GM21786 (cell line): ENCODE data around the gene SLC6A6.
A peak's percentile ranks its signal among the peaks of the same experiment; 100 is the strongest.

Experiments
- ATAC-seq: cut with Tn5 transposase; IDR thresholded peaks from one replicate; pipeline ENCODE4 v1.9.1; 2021; ENCODE audit not compliant: unreplicated experiment

The SLC6A6 gene

DNA sequence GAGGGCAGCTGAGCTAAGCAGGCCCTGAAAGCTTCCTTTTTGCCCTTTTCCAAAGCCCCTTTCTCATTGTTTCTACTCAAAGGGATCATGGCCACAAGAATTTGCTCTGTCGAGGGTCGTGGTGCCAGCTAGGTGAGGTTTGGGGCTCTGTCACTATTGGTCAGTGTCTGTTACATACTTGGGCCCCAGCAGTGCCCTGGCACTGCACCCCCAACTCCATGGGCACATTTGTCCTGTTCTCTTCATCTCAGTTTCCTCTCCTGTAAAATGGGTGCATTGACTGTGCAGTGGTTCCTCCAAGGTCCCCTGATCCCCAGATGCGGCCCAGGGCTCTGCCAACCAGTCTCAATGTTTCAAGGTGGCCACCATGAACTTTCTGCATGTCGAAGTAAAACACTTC, 62.1 kb downstream of the SLC6A6 start:
- ATAC-seq: no peak

DNA sequence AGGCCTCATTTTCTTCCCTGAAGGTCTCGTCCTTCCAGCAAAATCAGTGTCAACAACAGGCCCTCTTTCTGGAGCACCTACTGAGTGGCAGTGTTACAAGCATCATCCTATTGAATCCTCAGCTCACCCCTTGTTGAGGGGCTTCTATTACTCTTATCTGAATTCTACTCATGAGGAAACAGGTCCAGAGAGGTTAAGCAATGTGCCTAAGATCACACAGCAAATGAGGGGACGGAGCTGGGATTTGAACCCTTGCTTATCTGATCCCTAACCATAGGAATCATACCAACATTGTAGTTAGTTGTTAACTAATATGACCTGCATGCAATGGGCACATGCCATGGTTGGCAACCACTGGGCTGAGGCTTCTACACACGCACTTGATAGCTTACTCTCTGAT, 63.0 kb downstream of the SLC6A6 start:
- no peak for ATAC-seq

- no peak for ATAC-seq
Observed at GRCh38 chr3:14466179-14466903, 63.9 kb downstream of the SLC6A6 start.

- peak; percentile 47 for ATAC-seq
Observed at GRCh38 chr3:14467814-14468620, 65.6 kb downstream of the SLC6A6 start.

DNA sequence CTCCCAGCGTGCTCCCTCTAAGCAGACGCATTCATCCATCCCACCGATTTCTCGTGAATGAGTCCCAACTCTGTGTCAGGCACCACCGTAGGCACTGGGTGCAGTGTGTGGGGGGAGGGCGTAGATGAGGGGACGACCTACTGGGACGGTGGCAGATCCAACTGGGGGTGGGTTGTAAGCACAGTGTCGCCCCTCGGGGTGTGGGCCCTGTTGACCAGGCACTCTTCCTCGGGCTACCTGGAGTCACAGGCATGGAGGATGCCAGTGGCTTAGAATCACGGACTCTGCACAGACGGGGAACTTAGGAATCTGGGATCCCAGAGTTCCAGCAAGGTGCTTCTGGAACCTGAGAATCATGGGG, 66.2 kb downstream of the SLC6A6 start:
- ATAC-seq: no peak

DNA sequence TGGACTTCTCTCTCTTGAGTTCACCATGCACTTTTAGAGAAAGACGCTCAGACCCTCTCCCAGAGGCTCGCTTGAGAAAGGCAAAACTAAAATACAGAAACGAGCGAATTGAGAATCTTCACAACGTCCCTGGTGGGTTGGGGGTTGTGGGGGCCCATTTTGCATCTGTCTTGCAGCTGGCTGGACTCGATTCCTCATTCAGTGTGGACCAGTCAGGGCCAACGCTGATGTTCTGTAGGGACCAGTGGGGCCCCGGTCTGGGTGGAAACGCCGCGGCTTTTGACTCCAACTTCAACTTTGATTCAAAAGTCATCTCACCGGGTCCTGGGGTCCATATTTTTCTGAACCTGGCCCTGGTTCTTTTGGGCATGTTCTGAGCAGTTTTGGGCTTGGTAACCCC, 68.1 kb downstream of the SLC6A6 start:
- ATAC-seq: no peak

GRCh38 chr3:14471016-14471415, 68.6 kb downstream of the SLC6A6 start:
- ATAC-seq: no peak

DNA sequence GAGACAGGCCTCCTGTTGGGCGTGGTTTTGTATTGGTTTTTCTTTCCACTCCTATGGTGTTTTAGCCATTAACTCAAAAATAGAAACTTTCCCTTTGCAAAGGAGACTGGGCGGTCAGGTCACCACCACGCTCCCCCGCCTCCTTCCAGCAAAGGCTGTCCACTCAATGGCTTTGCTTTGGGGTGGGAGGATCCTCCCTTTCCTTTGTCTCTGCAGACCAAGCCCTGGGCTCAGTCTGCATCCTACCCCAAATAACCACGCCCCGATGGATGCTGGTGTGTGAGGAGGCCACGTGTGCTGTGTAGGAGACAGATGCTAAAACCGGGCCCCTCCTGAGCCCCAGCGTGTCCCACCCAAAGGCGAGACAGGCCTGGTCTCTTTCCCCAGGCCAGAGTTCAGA, 69.3 kb downstream of the SLC6A6 start:
- ATAC-seq: no peak

- ATAC-seq: no peak
Observed at GRCh38 chr3:14472471-14473351, 70.3 kb downstream of the SLC6A6 start.

DNA sequence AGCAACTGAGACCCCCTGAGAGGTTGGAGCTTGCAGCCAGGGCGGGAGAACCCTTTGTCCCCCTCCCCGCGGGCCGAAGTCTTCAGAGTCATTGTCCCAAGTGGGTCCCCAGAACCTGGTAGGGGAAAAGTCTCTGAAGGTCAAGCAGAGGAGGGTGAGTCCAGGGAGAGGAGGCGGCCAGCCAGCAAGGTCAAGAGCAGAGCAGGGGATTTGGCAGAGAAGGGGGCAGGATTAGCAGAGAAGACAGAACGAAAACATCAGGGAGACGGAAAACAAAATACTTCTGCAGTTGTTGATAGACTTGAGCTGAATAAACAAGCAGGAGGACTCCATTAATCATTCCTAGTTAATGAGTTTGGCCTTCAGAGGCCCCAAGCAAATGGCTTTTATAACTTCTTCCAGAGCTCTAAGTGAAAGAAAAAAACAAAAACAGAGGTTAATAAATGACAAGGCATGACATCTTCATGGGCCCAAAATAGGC, 71.0 kb downstream of the SLC6A6 start:
- no peak for ATAC-seq

GRCh38 chr3:14474363-14475081, 72.1 kb downstream of the SLC6A6 start:
- ATAC-seq: no peak

- no peak for ATAC-seq
Observed at GRCh38 chr3:14475621-14476020, 73.2 kb downstream of the SLC6A6 start.

DNA sequence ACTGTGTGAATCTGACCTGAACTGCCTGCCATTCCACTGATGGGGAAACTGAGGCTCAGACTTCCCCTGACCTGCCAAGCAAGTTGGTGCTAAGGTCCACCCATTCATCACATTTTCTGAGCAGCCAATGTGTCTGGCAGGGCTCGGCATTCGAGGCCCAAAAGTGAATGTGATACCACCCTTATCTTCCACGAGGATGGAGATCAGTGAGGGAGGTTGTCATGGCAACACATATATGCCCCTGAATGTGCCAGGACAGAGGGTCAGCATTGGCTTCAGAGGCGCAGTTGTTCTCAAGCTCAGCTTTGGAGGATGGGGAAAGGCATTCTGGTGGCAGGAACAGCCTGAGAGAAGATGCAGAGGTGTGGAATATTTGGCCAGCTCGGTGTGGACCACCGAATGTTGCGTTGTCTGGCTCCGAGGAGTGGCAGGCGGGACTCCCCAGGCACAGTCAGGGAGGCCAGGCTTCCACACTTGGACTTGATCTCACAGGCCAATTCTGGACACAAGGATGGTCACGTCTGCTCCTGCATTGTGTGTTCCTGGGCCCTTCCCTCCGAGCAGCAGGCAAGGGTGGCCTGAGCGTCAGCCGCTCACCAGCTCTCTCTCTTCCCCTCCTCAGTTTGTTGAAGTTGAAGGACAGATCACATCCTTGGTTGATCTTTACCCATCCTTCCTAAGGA, 74.3 kb downstream of the SLC6A6 start:
- no peak for ATAC-seq

DNA sequence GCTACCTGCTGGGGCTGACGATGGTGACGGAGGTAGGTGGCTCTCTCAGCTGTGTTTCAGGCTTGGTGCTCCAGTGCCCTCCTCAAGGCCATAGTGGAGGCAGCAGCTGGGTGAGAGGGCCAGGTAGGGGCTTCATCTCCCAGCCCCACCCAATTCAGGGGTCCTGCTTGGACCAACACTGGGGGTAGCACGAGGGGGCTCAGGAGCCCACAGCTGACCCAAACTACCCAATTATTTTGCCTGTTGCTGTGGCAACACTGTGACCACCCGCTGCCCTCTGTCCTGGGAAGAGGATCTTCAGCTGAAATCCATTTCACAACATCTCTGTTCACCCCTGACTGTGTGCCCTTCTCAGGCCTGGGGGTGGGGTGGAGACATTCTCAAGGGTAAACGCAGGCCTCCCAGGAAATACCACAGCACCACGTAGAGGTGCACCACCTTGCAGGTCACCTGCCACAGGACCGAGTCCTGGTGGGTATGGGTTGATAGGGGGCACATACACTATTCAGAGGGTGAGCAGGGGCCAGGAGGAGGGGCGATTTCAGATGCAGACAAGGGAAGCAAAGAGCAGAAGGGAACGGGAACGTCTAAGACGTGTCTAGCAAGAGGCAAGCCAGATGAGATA, 75.0 kb downstream of the SLC6A6 start:
- no peak for ATAC-seq

- ATAC-seq: no peak
Observed at GRCh38 chr3:14478956-14479550, 76.6 kb downstream of the SLC6A6 start.

GRCh38 chr3:14479591-14479990, 77.2 kb downstream of the SLC6A6 start:
- no peak for ATAC-seq

GRCh38 chr3:14480207-14481017, 78.0 kb downstream of the SLC6A6 start:
- ATAC-seq: no peak

DNA sequence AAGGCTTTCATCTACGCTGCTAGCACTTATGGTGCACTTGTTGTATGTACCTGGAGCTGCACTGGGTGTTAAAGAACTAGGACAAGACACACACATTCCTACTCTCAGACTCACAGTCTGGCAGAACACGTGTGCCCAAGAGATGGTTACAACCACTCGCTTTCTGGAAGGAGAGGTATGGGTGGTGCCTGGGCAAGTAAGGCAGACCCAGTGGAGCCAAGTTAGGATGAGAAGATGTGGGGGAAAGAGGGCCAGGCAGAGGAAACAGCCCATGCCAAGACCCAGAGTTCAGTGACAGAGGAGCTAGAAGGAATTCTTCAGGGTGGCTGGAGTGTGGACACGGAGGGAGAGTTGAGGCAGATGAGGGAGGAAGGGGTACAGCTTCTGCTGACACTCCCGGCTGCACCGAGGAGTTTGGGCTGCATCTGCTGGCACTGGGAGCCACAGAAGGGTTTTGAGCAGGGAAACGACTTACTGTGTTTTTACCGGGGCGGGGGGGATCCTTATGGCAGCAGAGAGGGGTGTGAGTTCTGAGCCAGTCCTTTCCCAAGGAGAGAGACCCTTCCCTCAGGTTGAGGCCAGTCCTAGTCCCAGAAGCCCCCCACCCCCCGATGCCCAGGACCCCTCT, 78.7 kb downstream of the SLC6A6 start:
- no peak for ATAC-seq
